GM18873 (cell line): Measurements from ENCODE around the gene IRF5.
"Not testable (repeated sequence)": the region's sequence is repeated elsewhere in the genome, so short reads cannot be mapped to it uniquely, and the experiment has no call there.

Experiments used
- ATAC-seq: cut with Tn5 transposase; IDR thresholded peaks from one replicate; pipeline ENCODE4 v1.9.1; 2021; ENCODE audit warnings: mild to moderate bottlenecking, moderate library complexity, moderate number of reproducible peaks; ENCODE audit not compliant: unreplicated experiment, low FRiP score

IRF5 gene

GRCh38 chr7:128954830-128955802 is 17.4 kb downstream of the IRF5 start:
- no peak for ATAC-seq

GRCh38 chr7:128955981-128956380 is 18.3 kb downstream of the IRF5 start:
- no peak for ATAC-seq

GRCh38 chr7:128959296-128959695 is 21.6 kb downstream of the IRF5 start:
- ATAC-seq, result no peak

- no peak for ATAC-seq
Observed at GRCh38 chr7:128961030-128961659, 23.4 kb downstream of the IRF5 start.

GRCh38 chr7:128962899-128963298 is 25.2 kb downstream of the IRF5 start:
- ATAC-seq, result no peak

- ATAC-seq, result peak; percentile 67
Observed at GRCh38 chr7:128963327-128963757, 25.6 kb downstream of the IRF5 start.

GRCh38 chr7:128968624-128969023 is 30.9 kb downstream of the IRF5 start:
- ATAC-seq, result no peak

GRCh38 chr7:128974241-128974934 is 36.7 kb downstream of the IRF5 start:
- ATAC-seq, result no peak

GRCh38 chr7:128982105-128982504 is 44.4 kb downstream of the IRF5 start:
- no peak for ATAC-seq

GRCh38 chr7:128985660-128986059 is 47.9 kb downstream of the IRF5 start:
- ATAC-seq, result no peak

GRCh38 chr7:128986609-128987008 is 48.9 kb downstream of the IRF5 start:
- ATAC-seq, result no peak

GRCh38 chr7:128988372-128988771 is 50.6 kb downstream of the IRF5 start:
- ATAC-seq, result no peak

GRCh38 chr7:128989961-128990360 is 52.2 kb downstream of the IRF5 start:
- ATAC-seq, result no peak

GRCh38 chr7:128993419-128993818 is 55.7 kb downstream of the IRF5 start:
- no peak for ATAC-seq

- not testable (repeated sequence) for ATAC-seq
Observed at GRCh38 chr7:128994560-128994959, 56.8 kb downstream of the IRF5 start.

- ATAC-seq, result no peak
Observed at GRCh38 chr7:128997181-128997580, 59.5 kb downstream of the IRF5 start.
